ENCODE results near the gene LIPM.

Gene LIPM

GRCh38 chr10:88833156-88833555 is 30.6 kb downstream of the LIPM start:
- H3K27ac ChIP-seq (replicated peaks) = peak overlapping the region; percentile 60
- H3K4me3 ChIP-seq (replicated peaks; ENCODE audit: insufficient read depth, low read length) = no peak overlapping the region
- DNase-seq (ENCODE audit: low read depth in 1 of 2, low spot score in 1 of 2) = no peak
- TF ChIP-seq REST (IDR thresholded peaks at IDR 0.05; ENCODE audit: insufficient replicate concordance, low read depth) (no peak), CTCF (IDR thresholded peaks at IDR 0.05; ENCODE audit: insufficient read depth, low read length) (no peak), POLR2AphosphoS5 (IDR thresholded peaks at IDR 0.05; ENCODE audit: low read depth) (no peak), GABPA (IDR thresholded peaks at IDR 0.05; ENCODE audit: low read depth) (no peak)
- H3K27me3 ChIP-seq (ENCODE audit: insufficient read depth, poor library complexity, severe bottlenecking) = no peaks in the 10 kb centered on the region

GRCh38 chr10:88833723-88834122 is 31.2 kb downstream of the LIPM start:
- Histone ChIP-seq H3K27me3 (ENCODE audit: insufficient read depth, poor library complexity, severe bottlenecking) (no peaks in the 10 kb centered on the region), H3K27ac (replicated peaks) (peak overlapping the region; percentile 60), H3K4me3 (replicated peaks; ENCODE audit: insufficient read depth, low read length) (no peak overlapping the region)
- peak; percentile 93 for TF ChIP-seq SPI1 (IDR thresholded peaks at IDR 0.05; ENCODE audit: borderline replicate concordance, low read depth)
- TF ChIP-seq POLR2AphosphoS5 (IDR thresholded peaks at IDR 0.05; ENCODE audit: low read depth) = peak; percentile 38; the same call in 1 of the 2 replicates
- TF ChIP-seq GABPA (IDR thresholded peaks at IDR 0.05; ENCODE audit: low read depth) = no peak
- TF ChIP-seq CTCF (IDR thresholded peaks at IDR 0.05; ENCODE audit: insufficient read depth, low read length) = no peak
- peak in 1 of 2 experiments; percentile 82 for DNase-seq (ENCODE audit: low read depth in 1 of 2, low spot score in 1 of 2)

GRCh38 chr10:88835096-88835909 is 32.8 kb downstream of the LIPM start:
- DNase-seq (ENCODE audit: low read depth in 1 of 2, low spot score in 1 of 2) = peak; percentile 73 to 90
- TF ChIP-seq SPI1 (IDR thresholded peaks at IDR 0.05; ENCODE audit: borderline replicate concordance, low read depth) (peak; percentile 58; the same call in 1 of the 2 replicates), CTCF (IDR thresholded peaks at IDR 0.05; ENCODE audit: insufficient read depth, low read length) (peak; percentile 75), REST (IDR thresholded peaks at IDR 0.05; ENCODE audit: insufficient replicate concordance, low read depth) (no peak)

GRCh38 chr10:88835910-88836221 is 33.3 kb downstream of the LIPM start:
- no peak overlapping the region for H3K4me3 ChIP-seq (replicated peaks; ENCODE audit: insufficient read depth, low read length)
- no peak overlapping the region for H3K27ac ChIP-seq (replicated peaks)
- TF ChIP-seq CTCF (IDR thresholded peaks at IDR 0.05; ENCODE audit: insufficient read depth, low read length) (no peak), GABPA (IDR thresholded peaks at IDR 0.05; ENCODE audit: low read depth) (no peak), REST (IDR thresholded peaks at IDR 0.05; ENCODE audit: insufficient replicate concordance, low read depth) (no peak), SPI1 (IDR thresholded peaks at IDR 0.05; ENCODE audit: borderline replicate concordance, low read depth) (no peak)
- no peak for DNase-seq (ENCODE audit: low read depth in 1 of 2, low spot score in 1 of 2)
- no peaks in the 10 kb centered on the region for H3K27me3 ChIP-seq (ENCODE audit: insufficient read depth, poor library complexity, severe bottlenecking)

More at GRCh38 chr10:88835096-88835909, 32.8 kb downstream of the LIPM start:
- no peaks in the 10 kb centered on the region for H3K27me3 ChIP-seq (ENCODE audit: insufficient read depth, poor library complexity, severe bottlenecking)
- peak overlapping the region; percentile 60 for H3K27ac ChIP-seq (replicated peaks)
- H3K4me3 ChIP-seq (replicated peaks; ENCODE audit: insufficient read depth, low read length) = no peak overlapping the region
